Choroid plexus epithelial cell (primary cell): ENCODE measurements around the gene KCNJ4.

Experiments used
- DNase-seq: peaks from one replicate; pipeline ENCODE4 v3.0.0-alpha.2; 2010; ENCODE audit warnings: low read depth
- H3K4me3 ChIP-seq: 2 replicates; pipeline ENCODE4 v1.5.1; 2011; ENCODE audit warnings: low read depth, mild to moderate bottlenecking, control low read depth, low read length, moderate library complexity
- CTCF ChIP-seq: conservative IDR thresholded peaks from 2 replicates; pipeline ENCODE4 v1.5.1; 2011; ENCODE audit warnings: low read depth, mild to moderate bottlenecking, control low read depth, inconsistent platforms, low read length, moderate library complexity

The KCNJ4 gene

GRCh38 chr22:38455076-38455529 lies at the start of gene KCNJ4:
Gene KCNJ4 (minus strand): TSS chr22:38455199. CDS start chr22:38428132, 27,067 bp downstream.
- H3K4me3 ChIP-seq, result peak within 1 kb of the TSS; percentile 38
- no peak for DNase-seq
- TF ChIP-seq CTCF, result no peak

- peak overlapping the region; percentile 96 for H3K4me3 ChIP-seq
- DNase-seq, result no peak
- no peak for TF ChIP-seq CTCF
Measured at GRCh38 chr22:38503021-38503420, 48.0 kb upstream of the KCNJ4 start.

- H3K4me3 ChIP-seq, result peak overlapping the region; percentile 96
- DNase-seq, result no peak
- TF ChIP-seq CTCF, result no peak
Measured at GRCh38 chr22:38501797-38502672, 47.0 kb upstream of the KCNJ4 start.

- DNase-seq, result no peak
- no peak for TF ChIP-seq CTCF
- no peak overlapping the region for H3K4me3 ChIP-seq
Measured at GRCh38 chr22:38497869-38498268, 42.9 kb upstream of the KCNJ4 start.

GRCh38 chr22:38494939-38495338 lies 39.9 kb upstream of the KCNJ4 start:
- peak; percentile 19 for TF ChIP-seq CTCF
- no peak overlapping the region for H3K4me3 ChIP-seq
- DNase-seq, result no peak

GRCh38 chr22:38494498-38494897 lies 39.5 kb upstream of the KCNJ4 start:
- TF ChIP-seq CTCF, result no peak
- H3K4me3 ChIP-seq, result no peak overlapping the region
- peak; percentile 83 for DNase-seq

- H3K4me3 ChIP-seq, result no peak overlapping the region
- DNase-seq, result no peak
- no peak for TF ChIP-seq CTCF
Measured at GRCh38 chr22:38491707-38492348, 36.8 kb upstream of the KCNJ4 start.
